ENCODE results near the gene CARS2. TPM values are rescaled to one million over a fixed set of nuclear protein-coding genes. Genes with fewer than 3 reads are reported as not detected.

Gene CARS2
- total and polyA plus RNA-seq, 2 of the 8 experiments (the other 6 are each of a cell fraction or from before 2014, with no cell fraction given), result 47.7 to 55.9 TPM

DNA sequence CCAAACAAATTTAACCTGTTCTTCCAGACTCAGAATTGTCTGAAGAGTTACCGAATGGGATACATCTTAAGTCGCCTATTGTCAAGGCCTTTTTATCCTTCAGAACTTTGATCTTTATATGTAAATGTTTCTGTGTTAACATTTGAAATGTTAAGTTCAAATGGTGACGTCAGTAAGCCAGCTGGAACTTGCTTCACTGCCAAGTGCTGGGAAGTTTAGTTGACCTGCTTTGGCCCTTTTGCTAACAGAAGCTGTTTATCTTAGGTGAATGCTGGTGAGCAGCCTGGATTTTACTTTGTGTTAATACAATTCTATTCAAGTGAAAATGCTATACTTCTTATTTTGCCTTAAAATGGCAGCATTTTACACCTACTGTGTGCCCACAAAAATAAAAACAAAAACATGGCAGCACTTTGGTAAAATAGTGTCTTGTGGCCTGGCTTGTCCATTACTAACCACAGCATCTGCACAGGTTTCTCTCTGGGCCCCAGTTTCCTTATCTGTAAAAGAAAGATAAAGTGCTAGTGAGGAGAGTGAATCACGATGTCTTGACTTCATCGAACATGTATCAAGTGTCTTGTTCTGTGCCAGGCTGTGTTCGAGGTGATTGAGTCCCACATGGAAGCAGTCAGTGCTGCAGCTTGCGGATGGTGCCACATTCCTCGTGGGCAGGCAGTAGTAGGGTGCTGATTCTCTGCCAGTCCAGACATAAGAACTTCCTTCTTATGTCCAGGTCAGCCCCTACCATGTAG is 88.4 kb downstream of the CARS2 start:
- Histone ChIP-seq H3K27ac (ENCODE audit: low read depth, low read length) (no peak overlapping the region), H4K8ac (ENCODE audit: extremely low read depth, insufficient read depth, low read length) (no peak overlapping the region), H3K79me2 (ENCODE audit: control insufficient read depth in 1 of 2, insufficient read depth in 2 of 2, low read length in 2 of 2) (peaks cover 13 to 64% of the 10 kb centered on the region in 2 experiments), H3K27me3 (replicated peaks in 1 of 4; ENCODE audit: control insufficient read depth in 3 of 4, extremely low read depth in 1 of 4, insufficient read depth in 3 of 4, low read length in 3 of 4) (peaks cover 0 to 2% (median 0%) of the 10 kb centered on the region in 4 experiments; a peak in 2 of 7 replicates), H4K20me1 (replicated peaks in 1 of 2; ENCODE audit: control insufficient read depth in 1 of 2, insufficient read depth in 2 of 2, low read length in 2 of 2) (peaks cover 11 to 18% of the 10 kb centered on the region in 2 experiments), H3K79me1 (ENCODE audit: low read depth, low read length) (peaks cover 8% of the 10 kb centered on the region), H3K23ac (ENCODE audit: insufficient read length) (no peak overlapping the region), H2BK15ac (ENCODE audit: low read length) (peak overlapping the region; percentile 46; the same call in 1 of the 2 replicates), H3K4me3 (ENCODE audit: extremely low read depth in 1 of 4, insufficient read depth in 2 of 4, low read depth in 3 of 4, low read length in 4 of 4) (peak overlapping the region in 1 of 4 experiments; percentile 90; a peak in 2 of 8 replicates), H3K4me1 (replicated peaks in 1 of 4; ENCODE audit: control insufficient read depth in 3 of 4, insufficient read depth in 4 of 4, low read length in 3 of 4) (peaks cover 5 to 16% (median 8%) of the 10 kb centered on the region in 4 experiments; a peak in 6 of 7 replicates), H2BK5ac (ENCODE audit: low read depth, low read length) (no peak overlapping the region), H3K9me3 (ENCODE audit: insufficient read depth in 2 of 2, low read depth in 1 of 2, low read length in 1 of 2) (no peaks in the 10 kb centered on the region), H3K4ac (replicated peaks; ENCODE audit: insufficient read length, low read depth, low read length) (no peak overlapping the region), H2AFZ (ENCODE audit: low read length) (no peak overlapping the region), H3K36me3 (ENCODE audit: control insufficient read depth in 2 of 4, insufficient read depth in 4 of 4, low read length in 3 of 4) (peaks cover 0 to 5% (median 2%) of the 10 kb centered on the region in 4 experiments; a peak in 2 of 8 replicates), H3K9ac (replicated peaks in 1 of 4; ENCODE audit: extremely low read depth in 1 of 4, low read depth in 3 of 4, low read length in 3 of 4) (no peak overlapping the region), H3K18ac (ENCODE audit: extremely low read depth, low read length) (no peak overlapping the region), H2AK5ac (ENCODE audit: low read depth, low read length) (peak overlapping the region; percentile 94), H4K5ac (ENCODE audit: insufficient read length, low read depth, low read length) (no peak overlapping the region), H4K91ac (replicated peaks; ENCODE audit: insufficient read length, low read length) (no peak overlapping the region), H3K56ac (replicated peaks; ENCODE audit: insufficient read length, low read depth, low read length) (no peak overlapping the region), H2BK12ac (ENCODE audit: low read depth, low read length) (peak overlapping the region; percentile 99), H3K23me2 (ENCODE audit: low read depth, low read length) (peaks cover 7% of the 10 kb centered on the region; the same call in 1 of the 2 replicates), H3K14ac (ENCODE audit: insufficient read length) (no peak overlapping the region), H3K4me2 (ENCODE audit: insufficient read depth in 1 of 2, low read depth in 2 of 2, low read length in 2 of 2) (peak overlapping the region; percentile 79 to 99), H2BK20ac (ENCODE audit: low read length) (no peak overlapping the region), H2BK120ac (replicated peaks; ENCODE audit: low read depth, low read length) (no peak overlapping the region)
- CTCF ChIA-PET (ENCODE audit: partially characterized antibody), result interaction anchor here (1.0 to 1.6 kb wide), 5 partner anchors 22 to 162 kb away, joined by 3 to 6 read pairs (median 3); no protein-coding TSS in a partner anchor
- DNase-seq (ENCODE audit: low read depth in 1 of 2, low spot score in 2 of 2), result no peak
- peak; percentile 58 for FAIRE-seq
- 0 out of 2 replicates have a peak, but pooled peaks have one; percentile 13 for TF ChIP-seq CEBPB (IDR thresholded peaks at IDR 0.05; ENCODE audit: low read depth, low read length)
- TF ChIP-seq JUN (IDR thresholded peaks at IDR 0.05; ENCODE audit: low read depth, low read length), result no peak
- no peak for TF ChIP-seq CHD1 (IDR thresholded peaks at IDR 0.05; ENCODE audit: low read depth, low read length)
- TF ChIP-seq, protein P1, sequence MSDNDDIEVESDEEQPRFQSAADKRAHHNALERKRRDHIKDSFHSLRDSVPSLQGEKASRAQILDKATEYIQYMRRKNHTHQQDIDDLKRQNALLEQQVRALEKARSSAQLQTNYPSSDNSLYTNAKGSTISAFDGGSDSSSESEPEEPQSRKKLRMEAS (IDR thresholded peaks at IDR 0.05), result no peak
- TF ChIP-seq JUND (IDR thresholded peaks at IDR 0.05; ENCODE audit: low read length), result peak; percentile 67
- 0 out of 4 replicates have a peak, but pooled peaks of 1 of the 2 experiments have one; percentile 38 for TF ChIP-seq SIN3A (conservative IDR thresholded peaks at IDR 0.05 in 1 of 2, IDR thresholded peaks at IDR 0.05 in 1 of 2; ENCODE audit: low read depth in 1 of 2, low read length in 2 of 2)
- WGBS, 2 experiments (ENCODE audit: extremely low coverage in 1 of 2, insufficient coverage in 1 of 2, insufficient read length in 1 of 2, insufficient replicate concordance in 2 of 2, low coverage in 1 of 2, low lambda C conversion rate in 2 of 2, missing lambda C conversion rate in 1 of 2), result 66% methylated on average over 8 of the region's 8 CpGs; no CpG with 5 or more reads in 1 of the 2 experiments
- POLR2A ChIA-PET (ENCODE audit: partially characterized antibody), result interaction anchor here (1.2 to 2.2 kb wide), 2 partner anchors 28 to 56 kb away, joined by 3 to 5 read pairs; partner anchors contain the start of gene RAB20

Data from H1 (cell line).